ENCODE results near the gene GABRB3.

GABRB3 gene

GRCh38 chr15:26739791-26740190, 33.1 kb downstream of the GABRB3 start:
- TF ChIP-seq CTCF (IDR thresholded peaks at IDR 0.05): no peak
- no peak overlapping the region for H3K4me2 ChIP-seq (ENCODE audit: low read length)
- H3K27ac ChIP-seq: no peak overlapping the region
- H3K9me3 ChIP-seq (ENCODE audit: control insufficient read depth, low read length): no peaks in the 10 kb centered on the region
- H3K36me3 ChIP-seq (ENCODE audit: control insufficient read depth, insufficient read depth, low read length): no peaks in the 10 kb centered on the region
- H3K9ac ChIP-seq: no peak overlapping the region
- H3K4me1 ChIP-seq: no peaks in the 10 kb centered on the region
- no peak overlapping the region for H3K4me3 ChIP-seq (ENCODE audit: low read depth, low read length)
- H2AFZ ChIP-seq: no peak overlapping the region
- H3K79me2 ChIP-seq: no peaks in the 10 kb centered on the region
- H3K27me3 ChIP-seq (ENCODE audit: control insufficient read depth, insufficient read depth, low read length): no peaks in the 10 kb centered on the region

DNA sequence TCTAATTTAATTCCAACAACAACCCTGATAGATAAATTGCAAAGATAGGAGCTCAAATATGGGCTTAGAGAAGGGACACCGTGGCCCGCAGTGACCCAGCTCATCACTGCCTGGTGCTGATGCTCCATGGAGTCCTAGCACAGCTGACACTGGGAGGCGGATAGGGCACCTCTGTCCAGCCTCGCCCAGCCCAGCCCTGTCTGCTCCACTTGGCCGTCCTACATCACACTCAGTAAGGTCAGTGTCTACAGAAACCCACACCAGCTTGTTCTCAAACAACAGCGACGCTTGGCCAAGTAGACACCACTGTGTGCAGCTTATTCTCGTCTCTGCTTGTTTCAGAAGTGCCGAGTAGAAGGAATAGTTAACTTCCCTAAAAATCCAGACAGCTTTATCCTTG, 33.9 kb downstream of the GABRB3 start:
- H3K4me2 ChIP-seq (ENCODE audit: low read length): no peak overlapping the region
- TF ChIP-seq CTCF (IDR thresholded peaks at IDR 0.05): no peak
- H2AFZ ChIP-seq: no peak overlapping the region
- H3K27ac ChIP-seq: no peak overlapping the region
- no peaks in the 10 kb centered on the region for H3K9me3 ChIP-seq (ENCODE audit: control insufficient read depth, low read length)
- H3K27me3 ChIP-seq (ENCODE audit: control insufficient read depth, insufficient read depth, low read length): no peaks in the 10 kb centered on the region
- no peaks in the 10 kb centered on the region for H3K79me2 ChIP-seq
- no peak overlapping the region for H3K4me3 ChIP-seq (ENCODE audit: low read depth, low read length)
- H3K9ac ChIP-seq: no peak overlapping the region
- H3K36me3 ChIP-seq (ENCODE audit: control insufficient read depth, insufficient read depth, low read length): no peaks in the 10 kb centered on the region
- H3K4me1 ChIP-seq: no peaks in the 10 kb centered on the region

DNA sequence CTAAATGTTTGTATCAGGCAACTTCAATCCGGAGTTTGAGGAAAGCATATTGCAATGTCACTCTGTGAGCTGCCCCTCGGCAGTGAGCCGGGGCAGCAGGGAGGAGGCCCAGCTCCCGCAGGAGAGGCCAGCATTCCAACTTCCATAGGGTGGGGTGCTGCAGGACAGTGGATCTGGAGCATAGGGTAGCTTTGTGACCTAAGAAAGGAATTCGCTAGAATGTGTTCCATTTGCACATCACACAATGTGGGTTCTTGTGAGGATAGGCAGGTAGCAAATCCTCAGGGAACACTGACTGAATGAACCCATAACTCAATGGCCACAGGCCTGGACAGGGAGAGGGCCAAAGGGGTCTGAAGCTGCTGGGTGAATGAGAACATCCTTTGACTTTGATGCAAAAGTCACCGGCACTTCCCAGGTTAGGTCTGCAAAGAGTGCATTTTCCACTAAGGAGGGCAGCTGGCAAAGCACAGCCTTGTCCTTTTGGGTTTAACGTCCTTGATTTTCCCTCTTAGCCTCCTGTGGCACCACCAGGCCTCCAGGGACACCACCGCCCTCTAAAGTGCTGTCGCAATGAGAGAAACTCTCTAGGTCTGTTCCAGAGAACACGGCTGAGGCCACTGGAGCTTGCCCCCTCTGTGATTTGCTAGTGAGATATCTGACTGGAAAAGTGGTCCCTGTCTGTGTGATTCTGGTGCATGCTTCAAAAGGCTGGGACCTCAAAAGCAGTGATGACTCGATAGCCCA, 36.2 kb downstream of the GABRB3 start:
- H3K27ac ChIP-seq: no peak overlapping the region
- no peaks in the 10 kb centered on the region for H3K4me1 ChIP-seq
- TF ChIP-seq CTCF (IDR thresholded peaks at IDR 0.05): no peak
- H3K4me2 ChIP-seq (ENCODE audit: low read length): no peak overlapping the region
- H3K79me2 ChIP-seq: peaks cover 2% of the 10 kb centered on the region
- H3K36me3 ChIP-seq (ENCODE audit: control insufficient read depth, insufficient read depth, low read length): no peaks in the 10 kb centered on the region
- H2AFZ ChIP-seq: no peak overlapping the region
- no peak overlapping the region for H3K9ac ChIP-seq
- H3K9me3 ChIP-seq (ENCODE audit: control insufficient read depth, low read length): no peaks in the 10 kb centered on the region
- H3K27me3 ChIP-seq (ENCODE audit: control insufficient read depth, insufficient read depth, low read length): no peaks in the 10 kb centered on the region
- H3K4me3 ChIP-seq (ENCODE audit: low read depth, low read length): no peak overlapping the region

DNA sequence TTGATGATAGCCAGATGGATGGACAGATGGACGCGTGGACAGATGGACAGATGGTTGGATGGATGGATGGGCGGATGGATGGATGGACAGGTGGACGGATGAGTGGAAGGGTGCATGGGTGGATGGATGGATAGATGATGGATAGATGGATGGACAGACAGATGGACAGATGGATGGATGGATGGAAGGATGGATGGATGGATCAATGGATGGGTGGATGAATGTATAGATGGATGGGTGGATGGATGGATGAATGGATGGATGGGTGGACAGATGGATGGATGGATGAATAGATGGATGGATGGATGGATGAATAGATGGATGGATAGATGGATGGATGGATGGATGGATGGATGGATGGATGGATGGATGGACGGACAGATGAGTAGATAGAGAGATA, 40.9 kb downstream of the GABRB3 start:
- H3K9ac ChIP-seq: no peak overlapping the region
- no peak for TF ChIP-seq CTCF (IDR thresholded peaks at IDR 0.05)
- no peak overlapping the region for H3K27ac ChIP-seq
- no peak overlapping the region for H2AFZ ChIP-seq
- no peaks in the 10 kb centered on the region for H3K9me3 ChIP-seq (ENCODE audit: control insufficient read depth, low read length)
- no peak overlapping the region for H3K4me2 ChIP-seq (ENCODE audit: low read length)
- H3K27me3 ChIP-seq (ENCODE audit: control insufficient read depth, insufficient read depth, low read length): no peaks in the 10 kb centered on the region
- H3K36me3 ChIP-seq (ENCODE audit: control insufficient read depth, insufficient read depth, low read length): no peaks in the 10 kb centered on the region
- peaks cover 2% of the 10 kb centered on the region for H3K79me2 ChIP-seq
- no peaks in the 10 kb centered on the region for H3K4me1 ChIP-seq
- no peak overlapping the region for H3K4me3 ChIP-seq (ENCODE audit: low read depth, low read length)

GRCh38 chr15:26729581-26729980, 43.3 kb downstream of the GABRB3 start:
- no peak overlapping the region for H3K9ac ChIP-seq
- H3K4me3 ChIP-seq (ENCODE audit: low read depth, low read length): no peak overlapping the region
- no peaks in the 10 kb centered on the region for H3K9me3 ChIP-seq (ENCODE audit: control insufficient read depth, low read length)
- H3K27me3 ChIP-seq (ENCODE audit: control insufficient read depth, insufficient read depth, low read length): no peaks in the 10 kb centered on the region
- no peak overlapping the region for H3K27ac ChIP-seq
- no peak for TF ChIP-seq CTCF (IDR thresholded peaks at IDR 0.05)
- H3K4me1 ChIP-seq: no peaks in the 10 kb centered on the region
- no peaks in the 10 kb centered on the region for H3K36me3 ChIP-seq (ENCODE audit: control insufficient read depth, insufficient read depth, low read length)
- H3K4me2 ChIP-seq (ENCODE audit: low read length): no peak overlapping the region
- peaks cover 2% of the 10 kb centered on the region for H3K79me2 ChIP-seq
- H2AFZ ChIP-seq: no peak overlapping the region
